Esophagus muscularis mucosa (tissue), 4 donors: Measurements from ENCODE around the gene ERN2. TPM values are rescaled to one million over a fixed set of nuclear protein-coding genes. Genes with fewer than 3 reads are reported as not detected.

Source experiments
- DNase-seq: peaks from one replicate; pipeline ENCODE4 v3.0.0-alpha.2; 2017; ENCODE audit errors: extremely low spot score
- H3K27ac ChIP-seq, 4 donors: fragments of 200-600 bp; sonication (generic); replicated peaks in 1 of 4; 1 replicate in 3 of 4; 2 replicates in 1 of 4; pipeline ENCODE4 v1.5.1; 2016 to 2019; ENCODE audit warnings: mild to moderate bottlenecking in 1 of 4
- H3K27me3 ChIP-seq, 4 donors: fragments of 200-600 bp; sonication (generic); one replicate each; pipeline versions ENCODE4 v1.5.1 to v1.6.0; 2016 to 2019
- H3K36me3 ChIP-seq, 4 donors: fragments of 200-600 bp; sonication (generic); one replicate each; pipeline ENCODE4 v1.5.1; 2016 to 2019
- H3K4me1 ChIP-seq, 4 donors: fragments of 200-600 bp; sonication (generic); one replicate each; pipeline ENCODE4 v1.5.1; 2016 to 2019
- H3K4me3 ChIP-seq, 4 donors: fragments of 200-600 bp; sonication (generic); 1 replicate in 2 of 4; 2 replicates in 2 of 4; pipeline ENCODE4 v1.5.1; 2016 to 2019; ENCODE audit warnings: mild to moderate bottlenecking in 4 of 4, moderate library complexity in 1 of 4
- H3K9me3 ChIP-seq, 4 donors: fragments of 200-600 bp; sonication (generic); 1 replicate in 3 of 4; 2 replicates in 1 of 4; pipeline ENCODE4 v1.5.1; 2016 to 2019
- EP300 ChIP-seq: sonication (generic); formaldehyde crosslinking; IDR thresholded peaks from one replicate; pipeline ENCODE4 v1.6.1; 2017; ENCODE audit warnings: antibody characterized with exemption
- POLR2A ChIP-seq: fragments of 450-650 bp; IDR thresholded peaks from one replicate; pipeline ENCODE4 v1.6.1; 2017; ENCODE audit warnings: antibody characterized with exemption, moderate library complexity, mild to moderate bottlenecking, low read depth
- POLR2AphosphoS5 ChIP-seq, 2 donors: sonication (generic); formaldehyde crosslinking; IDR thresholded peaks; one replicate each; pipeline ENCODE4 v1.6.1; 2017; ENCODE audit warnings: antibody characterized with exemption in 2 of 2
- WGBS: methylation state at CpG from one replicate; pipeline ENCODE4 v1.1.5; 2018; 5-methylcytosine and 5-hydroxymethylcytosine counted together
- intact Hi-C: fragments of 100-400 bp; cut with DNase I; formaldehyde crosslinking; loops from one replicate; pipeline ENCODE4 v1.15.1; 2023
- total RNA-seq, 4 donors: library from RNA; depleted of rRNA; stranded (reverse); fragments of >200 nt; gene quantifications; one replicate each; pipeline versions ENCODE4 v1.1.0 to v1.2.1, GENCODE V29; 2016
- TF ChIP-seq, protein P1 (sequence below), 3 experiments: fragments of 200-600 bp in 2 of 3; fragments of 450-650 bp in 1 of 3; sonication (generic) in 2 of 3; IDR thresholded peaks; one replicate each; pipeline ENCODE4 v1.5.1; 2017 to 2019; ENCODE audit warnings: antibody characterized with exemption in 3 of 3, mild to moderate bottlenecking in 2 of 3, moderate library complexity in 1 of 3

The ERN2 gene
- total RNA-seq, 4 donors from 2014 or later = 0.11 TPM; not detected in 3

GRCh38 chr16:23687034-23687808 lies 25.8 kb downstream of the ERN2 start:
- TF ChIP-seq, protein P1, sequence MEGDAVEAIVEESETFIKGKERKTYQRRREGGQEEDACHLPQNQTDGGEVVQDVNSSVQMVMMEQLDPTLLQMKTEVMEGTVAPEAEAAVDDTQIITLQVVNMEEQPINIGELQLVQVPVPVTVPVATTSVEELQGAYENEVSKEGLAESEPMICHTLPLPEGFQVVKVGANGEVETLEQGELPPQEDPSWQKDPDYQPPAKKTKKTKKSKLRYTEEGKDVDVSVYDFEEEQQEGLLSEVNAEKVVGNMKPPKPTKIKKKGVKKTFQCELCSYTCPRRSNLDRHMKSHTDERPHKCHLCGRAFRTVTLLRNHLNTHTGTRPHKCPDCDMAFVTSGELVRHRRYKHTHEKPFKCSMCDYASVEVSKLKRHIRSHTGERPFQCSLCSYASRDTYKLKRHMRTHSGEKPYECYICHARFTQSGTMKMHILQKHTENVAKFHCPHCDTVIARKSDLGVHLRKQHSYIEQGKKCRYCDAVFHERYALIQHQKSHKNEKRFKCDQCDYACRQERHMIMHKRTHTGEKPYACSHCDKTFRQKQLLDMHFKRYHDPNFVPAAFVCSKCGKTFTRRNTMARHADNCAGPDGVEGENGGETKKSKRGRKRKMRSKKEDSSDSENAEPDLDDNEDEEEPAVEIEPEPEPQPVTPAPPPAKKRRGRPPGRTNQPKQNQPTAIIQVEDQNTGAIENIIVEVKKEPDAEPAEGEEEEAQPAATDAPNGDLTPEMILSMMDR (IDR thresholded peaks at IDR 0.05) = no peak
- TF ChIP-seq POLR2A (no peak), EP300 (no peak), POLR2AphosphoS5 (IDR thresholded peaks at IDR 0.05) (no peak)
- Histone ChIP-seq H3K27ac (no peak overlapping the region), H3K27me3 (no peaks in the 10 kb centered on the region), H3K9me3 (no peaks in the 10 kb centered on the region), H3K36me3 (peaks cover 25 to 81% (median 72%) of the 10 kb centered on the region in 4 donors), H3K4me1 (no peaks in the 10 kb centered on the region), H3K4me3 (no peak overlapping the region)
- no peak for DNase-seq
- intact Hi-C loops = no loop called here
- WGBS = 95% methylated on average over 16 of the region's 16 CpGs

GRCh38 chr16:23683487-23683886 lies 29.5 kb downstream of the ERN2 start:
- Histone ChIP-seq H3K9me3 (no peaks in the 10 kb centered on the region), H3K36me3 (peaks cover 2 to 74% (median 52%) of the 10 kb centered on the region in 4 donors), H3K4me1 (peaks cover 8 to 14% (median 11%) of the 10 kb centered on the region in 4 donors), H3K27me3 (no peaks in the 10 kb centered on the region), H3K4me3 (no peak overlapping the region), H3K27ac (no peak overlapping the region)
- TF ChIP-seq POLR2AphosphoS5 (IDR thresholded peaks at IDR 0.05) (no peak), EP300 (no peak), POLR2A (no peak)
- TF ChIP-seq, protein P1 (IDR thresholded peaks at IDR 0.05) = no peak
- no peak for DNase-seq
- 100% methylated on average over 2 of the region's 3 CpGs for WGBS
- intact Hi-C loops = no loop called here

DNA sequence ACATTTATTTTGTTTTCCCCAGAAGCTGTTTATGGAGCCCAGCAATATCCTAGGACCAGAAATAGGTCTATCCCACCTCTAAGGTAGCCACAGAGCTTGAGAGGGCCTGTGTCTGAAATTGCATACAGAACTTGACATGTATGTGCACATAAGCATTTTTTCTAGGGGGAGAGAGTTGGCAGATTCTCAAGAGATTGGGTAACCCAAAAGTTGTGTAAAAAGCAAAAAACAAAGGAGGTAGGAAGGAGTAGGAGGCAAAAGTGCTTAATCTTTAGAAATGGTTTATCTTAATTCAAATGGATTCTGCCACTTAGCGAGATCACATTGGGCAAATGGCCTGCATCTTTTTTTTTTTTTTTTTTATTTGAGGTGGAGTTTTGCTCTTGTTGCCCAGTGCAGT lies 30.8 kb downstream of the ERN2 start:
- no peak overlapping the region for H3K27ac ChIP-seq
- no peak for DNase-seq
- TF ChIP-seq POLR2A = no peak
- no peak for TF ChIP-seq POLR2AphosphoS5 (IDR thresholded peaks at IDR 0.05)
- TF ChIP-seq, protein P1 (IDR thresholded peaks at IDR 0.05) = no peak
- TF ChIP-seq EP300 = no peak
- peaks cover 0 to 61% (median 40%) of the 10 kb centered on the region in 4 donors for H3K36me3 ChIP-seq
- H3K4me3 ChIP-seq = no peak overlapping the region
- no peaks in the 10 kb centered on the region for H3K27me3 ChIP-seq
- peaks cover 12 to 21% (median 18%) of the 10 kb centered on the region in 4 donors for H3K4me1 ChIP-seq
- H3K9me3 ChIP-seq = no peaks in the 10 kb centered on the region
- intact Hi-C loops = no loop called here
- WGBS = 81% methylated on average over 1 of the region's 1 CpG

GRCh38 chr16:23679986-23680336 lies 33.1 kb downstream of the ERN2 start:
- no peaks in the 10 kb centered on the region for H3K27me3 ChIP-seq
- no peak overlapping the region for H3K27ac ChIP-seq
- TF ChIP-seq POLR2AphosphoS5 (IDR thresholded peaks at IDR 0.05) (no peak), EP300 (no peak), POLR2A (no peak)
- TF ChIP-seq, protein P1 (IDR thresholded peaks at IDR 0.05) = no peak
- no peaks in the 10 kb centered on the region for H3K9me3 ChIP-seq
- H3K36me3 ChIP-seq = peaks cover 0 to 45% (median 27%) of the 10 kb centered on the region in 4 donors
- WGBS = 40% methylated on average over 6 of the region's 6 CpGs
- H3K4me3 ChIP-seq = no peak overlapping the region
- H3K4me1 ChIP-seq = peaks cover 12 to 21% (median 18%) of the 10 kb centered on the region in 4 donors
- no peak for DNase-seq
- intact Hi-C loops = no loop called here
